ENCODE results near the gene GNAZ.

- TF ChIP-seq CTCF (IDR thresholded peaks at IDR 0.05) (no peak), POLR2A (IDR thresholded peaks at IDR 0.05) (no peak)
These were observed 3.4 kb downstream of the GNAZ start for GRCh38 chr22:23073526-23074229.
